Activated T-cell treated with anti-CD3 and anti-CD28 coated beads, Interleukin-2, amount 50 U/mL, for 72 hours (primary cell): Measurements from ENCODE around the gene CHST1. TPM values are rescaled to one million over a fixed set of nuclear protein-coding genes. Genes with fewer than 3 reads are reported as not detected.

Experiments used
- ATAC-seq, 2 donors: fragments of 150-1000 bp; cut with Tn5 transposase; replicated peaks in 1 of 2; 2 replicates each; pipeline ENCODE4 v1.10.0; 2021; ENCODE audit warnings: moderate library complexity in 2 of 2, mild to moderate bottlenecking in 1 of 2
- DNase-seq, 2 donors: peaks; one replicate each; pipeline ENCODE4 v3.0.0; 2021 to 2022; ENCODE audit warnings: mixed read lengths in 1 of 2
- H3K27ac Mint-ChIP-seq: one replicate; pipeline ENCODE4 v1.8.0; 2022; ENCODE audit warnings: mild to moderate bottlenecking, moderate library complexity, mixed read lengths
- H3K27me3 Mint-ChIP-seq: one replicate; pipeline ENCODE4 v1.8.0; 2022; ENCODE audit warnings: low read depth, mixed read lengths
- H3K36me3 Mint-ChIP-seq, 2 donors: one replicate each; pipeline ENCODE4 v1.8.0; 2022; ENCODE audit warnings: mixed read lengths in 2 of 2, mild to moderate bottlenecking in 1 of 2; ENCODE audit not compliant: insufficient read depth in 2 of 2
- H3K4me1 Mint-ChIP-seq: one replicate; pipeline ENCODE4 v1.8.0; 2022; ENCODE audit warnings: low read depth, mixed read lengths
- H3K4me3 Mint-ChIP-seq, 2 donors: one replicate each; pipeline ENCODE4 v1.8.0; 2022; ENCODE audit warnings: mild to moderate bottlenecking in 2 of 2, mixed read lengths in 2 of 2, moderate library complexity in 2 of 2
- H3K9me3 Mint-ChIP-seq, 2 donors: one replicate each; pipeline ENCODE4 v1.8.0; 2022; ENCODE audit warnings: mixed read lengths in 2 of 2
- total RNA-seq, 2 donors: library from RNA; stranded (reverse); gene quantifications; one replicate each; pipeline ENCODE4 v1.2.3, GENCODE V29; 2022

The CHST1 gene
- total RNA-seq, 2 donors from 2014 or later, result 0.10 TPM; not detected in 1

- H3K9me3 Mint-ChIP-seq, result no peaks in the 10 kb centered on the region
- no peak overlapping the region for H3K4me3 Mint-ChIP-seq
- no peak for DNase-seq
- no peak for ATAC-seq
- no peak overlapping the region for H3K27ac Mint-ChIP-seq
- H3K36me3 Mint-ChIP-seq, result no peaks in the 10 kb centered on the region
- no peaks in the 10 kb centered on the region for H3K4me1 Mint-ChIP-seq
- peaks cover 24% of the 10 kb centered on the region for H3K27me3 Mint-ChIP-seq
These were observed 4.5 kb upstream of the CHST1 start for GRCh38 chr11:45669956-45670355.

- Mint-ChIP-seq H3K36me3 (no peaks in the 10 kb centered on the region), H3K27ac (no peak overlapping the region), H3K9me3 (no peaks in the 10 kb centered on the region), H3K27me3 (peaks cover 25% of the 10 kb centered on the region), H3K4me3 (no peak overlapping the region), H3K4me1 (no peaks in the 10 kb centered on the region)
- DNase-seq (no peak), ATAC-seq (no peak)
These were observed 3.7 kb upstream of the CHST1 start for GRCh38 chr11:45669146-45669545.

GRCh38 chr11:45667929-45668680 is 2.7 kb upstream of the CHST1 start:
- Mint-ChIP-seq H3K4me3 (no peak overlapping the region), H3K27me3 (peaks cover 35% of the 10 kb centered on the region), H3K27ac (no peak overlapping the region), H3K4me1 (peaks cover 2% of the 10 kb centered on the region), H3K9me3 (no peaks in the 10 kb centered on the region), H3K36me3 (no peaks in the 10 kb centered on the region)
- no peak for DNase-seq
- no peak for ATAC-seq

- no peaks in the 10 kb centered on the region for H3K36me3 Mint-ChIP-seq
- ATAC-seq (no peak), DNase-seq (no peak)
- H3K27me3 Mint-ChIP-seq, result peaks cover 46% of the 10 kb centered on the region
- H3K4me3 Mint-ChIP-seq, result peak overlapping the region in 1 of 2 donors; percentile 81
- peaks cover 7% of the 10 kb centered on the region for H3K4me1 Mint-ChIP-seq
- no peaks in the 10 kb centered on the region for H3K9me3 Mint-ChIP-seq
- no peak overlapping the region for H3K27ac Mint-ChIP-seq
These were observed 1.5 kb upstream of the CHST1 start for GRCh38 chr11:45666648-45667642.

GRCh38 chr11:45665933-45666647 is 668 bp upstream of the CHST1 start:
- H3K27me3 Mint-ChIP-seq, result peaks cover 54% of the 10 kb centered on the region
- no peaks in the 10 kb centered on the region for H3K36me3 Mint-ChIP-seq
- DNase-seq (no peak), ATAC-seq (peak; percentile 3 to 8)
- no peak overlapping the region for H3K27ac Mint-ChIP-seq
- peaks cover 7% of the 10 kb centered on the region for H3K4me1 Mint-ChIP-seq
- H3K4me3 Mint-ChIP-seq, result peak overlapping the region; percentile 73 to 81
- no peaks in the 10 kb centered on the region for H3K9me3 Mint-ChIP-seq

GRCh38 chr11:45664376-45665205 is 831 bp downstream of the CHST1 start:
- Mint-ChIP-seq H3K4me3 (peak overlapping the region; percentile 36 to 50), H3K27ac (no peak overlapping the region), H3K4me1 (peaks cover 7% of the 10 kb centered on the region), H3K9me3 (no peaks in the 10 kb centered on the region), H3K36me3 (no peaks in the 10 kb centered on the region), H3K27me3 (peaks cover 69% of the 10 kb centered on the region)
- ATAC-seq (peak; percentile 19 to 25), DNase-seq (no peak)

- Mint-ChIP-seq H3K27me3 (peaks cover 77% of the 10 kb centered on the region), H3K4me1 (peaks cover 7% of the 10 kb centered on the region), H3K36me3 (no peaks in the 10 kb centered on the region), H3K4me3 (peak overlapping the region; percentile 50 to 58), H3K27ac (no peak overlapping the region), H3K9me3 (no peaks in the 10 kb centered on the region)
- ATAC-seq (no peak), DNase-seq (no peak)
These were observed 1.7 kb downstream of the CHST1 start for GRCh38 chr11:45663486-45664375.

GRCh38 chr11:45662665-45663485 is 2.5 kb downstream of the CHST1 start:
- DNase-seq, result peak; percentile 27 to 47
- no peaks in the 10 kb centered on the region for H3K9me3 Mint-ChIP-seq
- peak; percentile 55 to 70 for ATAC-seq
- peak overlapping the region; percentile 28 to 58 for H3K4me3 Mint-ChIP-seq
- no peaks in the 10 kb centered on the region for H3K36me3 Mint-ChIP-seq
- peaks cover 74% of the 10 kb centered on the region for H3K27me3 Mint-ChIP-seq
- no peak overlapping the region for H3K27ac Mint-ChIP-seq
- peaks cover 7% of the 10 kb centered on the region for H3K4me1 Mint-ChIP-seq

GRCh38 chr11:45662096-45662664 is 3.2 kb downstream of the CHST1 start:
- ATAC-seq, result no peak
- Mint-ChIP-seq H3K36me3 (no peaks in the 10 kb centered on the region), H3K27me3 (peaks cover 67% of the 10 kb centered on the region), H3K4me3 (no peak overlapping the region), H3K27ac (no peak overlapping the region), H3K4me1 (peaks cover 7% of the 10 kb centered on the region), H3K9me3 (no peaks in the 10 kb centered on the region)
- no peak for DNase-seq

GRCh38 chr11:45661439-45662055 is 3.9 kb downstream of the CHST1 start:
- Mint-ChIP-seq H3K27me3 (peaks cover 61% of the 10 kb centered on the region), H3K4me1 (peaks cover 7% of the 10 kb centered on the region), H3K4me3 (no peak overlapping the region), H3K27ac (no peak overlapping the region), H3K36me3 (no peaks in the 10 kb centered on the region), H3K9me3 (no peaks in the 10 kb centered on the region)
- ATAC-seq (no peak), DNase-seq (no peak)
